PC-3 (cell line): ENCODE measurements around the gene FAM117B.

Experiments used
- CTCF ChIP-seq: fragments of 300-600 bp; sonication (generic); conservative IDR thresholded peaks from 2 replicates; pipeline ENCODE4 v1.5.1; 2017; ENCODE audit warnings: antibody characterized with exemption, low read depth, mild to moderate bottlenecking, low read length
- EZH2 ChIP-seq: fragments of 300-600 bp; sonication (generic); IDR thresholded peaks from one replicate; pipeline ENCODE4 v1.6.1; 2017; ENCODE audit warnings: antibody characterized with exemption, mild to moderate bottlenecking, low read length; ENCODE audit not compliant: unreplicated experiment

- TF ChIP-seq CTCF (no peak), EZH2 (no peak)
Measured at GRCh38 chr2:202638721-202639120, 4.0 kb downstream of the FAM117B start.
